GM13977 (cell line): ENCODE results near the gene DHX58.

Source experiments
- DNase-seq: peaks from one replicate; pipeline ENCODE4 v3.0.0; 2012; ENCODE audit warnings: low spot score
- in situ Hi-C: fragments of 300-500 bp; cut with MboI; formaldehyde crosslinking; loops from one replicate; pipeline ENCODE4 v1.12.0; 2022; ENCODE audit warnings: low sequenced_read_pairs, low pct_unique_long_range_greater_than_20kb, mixed read lengths, inconsistent platforms; ENCODE audit not compliant: unreplicated experiment
- TF ChIP-seq, protein P1 (sequence below): IDR thresholded peaks from 2 replicates; pipeline ENCODE4 v1.5.1; 2012; ENCODE audit warnings: mild to moderate bottlenecking, control low read depth; ENCODE audit not compliant: insufficient read depth; ENCODE audit errors: extremely low read depth, missing control alignments

Gene DHX58

DNA sequence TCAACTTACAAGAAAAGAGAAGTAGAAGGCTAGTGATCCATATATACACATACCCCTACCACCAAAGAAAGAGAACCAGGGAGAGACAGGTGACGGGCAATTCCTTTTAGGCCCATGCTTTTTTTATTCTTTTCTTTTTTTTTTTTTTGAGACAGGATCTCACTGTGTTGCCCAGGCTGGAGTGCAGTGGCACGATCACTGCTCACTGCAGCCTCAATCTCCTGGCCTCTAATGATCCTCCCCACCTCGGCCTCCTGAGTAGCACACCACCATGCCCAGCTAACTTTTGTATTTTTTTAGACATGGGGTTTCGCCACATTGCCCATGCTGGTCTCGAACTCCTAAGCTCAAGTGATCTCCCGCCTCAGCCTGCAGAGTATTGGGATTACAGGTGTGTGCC lies 14.9 kb upstream of the DHX58 start:
- in situ Hi-C loops = no loop called here
- DNase-seq = no peak
- TF ChIP-seq, protein P1, sequence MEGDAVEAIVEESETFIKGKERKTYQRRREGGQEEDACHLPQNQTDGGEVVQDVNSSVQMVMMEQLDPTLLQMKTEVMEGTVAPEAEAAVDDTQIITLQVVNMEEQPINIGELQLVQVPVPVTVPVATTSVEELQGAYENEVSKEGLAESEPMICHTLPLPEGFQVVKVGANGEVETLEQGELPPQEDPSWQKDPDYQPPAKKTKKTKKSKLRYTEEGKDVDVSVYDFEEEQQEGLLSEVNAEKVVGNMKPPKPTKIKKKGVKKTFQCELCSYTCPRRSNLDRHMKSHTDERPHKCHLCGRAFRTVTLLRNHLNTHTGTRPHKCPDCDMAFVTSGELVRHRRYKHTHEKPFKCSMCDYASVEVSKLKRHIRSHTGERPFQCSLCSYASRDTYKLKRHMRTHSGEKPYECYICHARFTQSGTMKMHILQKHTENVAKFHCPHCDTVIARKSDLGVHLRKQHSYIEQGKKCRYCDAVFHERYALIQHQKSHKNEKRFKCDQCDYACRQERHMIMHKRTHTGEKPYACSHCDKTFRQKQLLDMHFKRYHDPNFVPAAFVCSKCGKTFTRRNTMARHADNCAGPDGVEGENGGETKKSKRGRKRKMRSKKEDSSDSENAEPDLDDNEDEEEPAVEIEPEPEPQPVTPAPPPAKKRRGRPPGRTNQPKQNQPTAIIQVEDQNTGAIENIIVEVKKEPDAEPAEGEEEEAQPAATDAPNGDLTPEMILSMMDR = no peak

DNA sequence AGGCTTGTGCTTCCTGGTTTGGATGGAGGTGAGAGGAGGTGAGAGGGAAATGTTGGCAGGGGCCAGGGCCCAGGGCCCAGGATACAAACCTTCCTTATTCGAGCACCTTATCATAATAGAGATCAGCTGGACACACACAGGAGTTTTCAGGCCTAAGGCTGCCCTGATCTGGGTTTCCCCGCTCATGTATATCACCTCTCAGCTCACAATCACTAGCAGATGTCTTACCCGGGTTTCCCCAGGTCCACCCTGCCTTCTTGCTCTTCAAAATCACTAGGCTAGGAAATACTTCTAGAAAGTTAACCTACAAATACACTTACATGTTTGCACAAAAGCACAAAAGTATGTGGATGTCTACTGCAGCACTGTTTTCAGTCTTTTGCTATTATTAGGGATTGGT lies 14.3 kb upstream of the DHX58 start:
- TF ChIP-seq, protein P1 = no peak
- in situ Hi-C loops = no loop called here

DNA sequence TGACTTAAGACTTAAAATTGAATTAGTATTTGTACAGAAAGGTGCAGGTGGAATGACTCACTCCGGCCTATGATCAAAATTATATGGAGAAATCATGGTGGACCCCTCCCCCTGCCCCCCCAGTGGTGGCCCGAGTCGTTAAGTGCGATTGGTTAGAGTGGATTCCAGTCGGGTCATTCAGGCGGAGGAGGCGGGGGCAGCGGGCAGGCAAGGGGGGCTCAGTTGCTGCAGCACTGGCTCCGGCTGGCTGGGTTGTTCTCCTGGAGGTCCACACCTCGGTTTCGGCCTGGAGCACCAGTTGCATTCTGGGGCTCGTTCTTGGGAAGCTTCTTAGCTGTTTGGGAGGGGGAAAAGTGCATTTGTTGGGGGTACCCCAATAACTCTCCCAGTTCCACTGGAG lies 13.1 kb upstream of the DHX58 start:
- in situ Hi-C loops = no loop called here
- no peak for DNase-seq
- TF ChIP-seq, protein P1 = no peak

More for the DNA sequence above, 14.3 kb upstream of the DHX58 start:
- DNase-seq = no peak

DNA sequence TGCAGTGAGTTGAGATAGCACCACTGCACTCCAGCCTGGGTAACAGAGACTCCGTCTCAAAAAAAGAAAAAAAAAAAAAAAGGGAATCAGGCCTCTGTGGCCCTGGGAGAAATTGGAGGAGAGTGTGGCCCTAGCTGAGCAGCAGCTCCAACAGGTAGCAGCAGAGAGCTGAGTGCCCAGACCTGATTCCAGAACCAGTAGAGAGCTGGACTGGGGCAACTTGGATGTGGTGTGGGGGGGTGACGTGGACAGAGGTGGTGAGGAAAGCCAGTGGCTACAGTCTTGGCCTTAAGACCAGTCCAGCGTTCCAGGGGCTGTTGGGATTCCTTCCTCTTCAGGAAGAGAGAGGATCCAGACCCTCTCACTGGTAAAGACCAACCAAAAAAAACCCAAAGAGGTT lies 11.7 kb upstream of the DHX58 start:
- DNase-seq = no peak
- in situ Hi-C loops = loop anchor here (25.0 kb wide), 1 partner anchor 387 kb away; the partner anchor contains the start of gene HAP1
- TF ChIP-seq, protein P1 = peak; percentile 6

DNA sequence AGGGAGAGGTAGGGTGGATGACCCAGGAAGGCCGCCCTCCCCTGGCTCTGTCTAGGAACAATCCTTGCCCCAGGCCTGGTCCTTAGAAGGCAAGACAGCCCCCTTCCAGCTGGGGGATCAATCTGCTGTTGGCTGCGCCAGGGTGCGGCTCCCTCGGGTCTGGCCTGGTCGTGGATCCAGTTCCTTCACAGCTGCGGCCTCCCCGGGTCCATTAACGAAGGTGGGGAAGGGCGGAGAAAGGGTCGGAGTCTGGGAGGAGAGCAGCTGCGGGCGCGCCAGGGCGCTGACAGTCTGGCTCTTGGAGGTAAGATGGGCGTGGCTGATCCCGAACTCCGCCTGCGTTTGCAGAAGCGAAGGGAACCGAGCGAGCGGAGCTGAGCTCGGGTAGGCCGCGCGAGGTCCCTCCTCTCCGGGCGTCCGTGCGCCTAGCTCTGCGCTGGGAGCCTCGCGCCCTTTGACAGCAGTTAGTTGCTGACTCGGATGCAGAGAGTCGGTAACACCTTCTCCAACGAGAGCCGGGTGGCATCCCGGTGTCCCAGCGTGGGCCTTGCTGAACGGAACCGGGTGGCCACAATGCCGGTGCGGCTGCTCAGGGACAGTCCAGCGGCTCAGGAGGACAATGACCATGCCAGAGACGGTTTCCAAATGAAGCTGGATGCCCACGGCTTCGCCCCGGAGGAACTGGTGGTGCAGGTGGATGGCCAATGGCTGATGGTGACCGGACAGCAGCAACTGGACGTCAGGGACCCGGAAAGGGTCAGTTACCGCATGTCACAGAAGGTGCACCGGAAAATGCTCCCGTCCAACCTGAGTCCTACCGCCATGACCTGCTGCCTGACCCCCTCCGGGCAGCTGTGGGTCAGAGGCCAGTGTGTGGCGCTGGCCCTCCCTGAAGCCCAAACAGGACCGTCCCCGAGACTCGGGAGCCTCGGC lies 10.1 kb upstream of the DHX58 start, which contains the start of gene HSPB9:
Gene HSPB9 (plus strand): TSS at position 434 of the 933 bp plus-strand sequence. CDS start 47 bp downstream, at position 481.
- TF ChIP-seq, protein P1 = no peak
- in situ Hi-C loops = loop anchor here (25.0 kb wide), 1 partner anchor 385 kb away; the partner anchor contains the start of gene HAP1
- DNase-seq = no peak

DNA sequence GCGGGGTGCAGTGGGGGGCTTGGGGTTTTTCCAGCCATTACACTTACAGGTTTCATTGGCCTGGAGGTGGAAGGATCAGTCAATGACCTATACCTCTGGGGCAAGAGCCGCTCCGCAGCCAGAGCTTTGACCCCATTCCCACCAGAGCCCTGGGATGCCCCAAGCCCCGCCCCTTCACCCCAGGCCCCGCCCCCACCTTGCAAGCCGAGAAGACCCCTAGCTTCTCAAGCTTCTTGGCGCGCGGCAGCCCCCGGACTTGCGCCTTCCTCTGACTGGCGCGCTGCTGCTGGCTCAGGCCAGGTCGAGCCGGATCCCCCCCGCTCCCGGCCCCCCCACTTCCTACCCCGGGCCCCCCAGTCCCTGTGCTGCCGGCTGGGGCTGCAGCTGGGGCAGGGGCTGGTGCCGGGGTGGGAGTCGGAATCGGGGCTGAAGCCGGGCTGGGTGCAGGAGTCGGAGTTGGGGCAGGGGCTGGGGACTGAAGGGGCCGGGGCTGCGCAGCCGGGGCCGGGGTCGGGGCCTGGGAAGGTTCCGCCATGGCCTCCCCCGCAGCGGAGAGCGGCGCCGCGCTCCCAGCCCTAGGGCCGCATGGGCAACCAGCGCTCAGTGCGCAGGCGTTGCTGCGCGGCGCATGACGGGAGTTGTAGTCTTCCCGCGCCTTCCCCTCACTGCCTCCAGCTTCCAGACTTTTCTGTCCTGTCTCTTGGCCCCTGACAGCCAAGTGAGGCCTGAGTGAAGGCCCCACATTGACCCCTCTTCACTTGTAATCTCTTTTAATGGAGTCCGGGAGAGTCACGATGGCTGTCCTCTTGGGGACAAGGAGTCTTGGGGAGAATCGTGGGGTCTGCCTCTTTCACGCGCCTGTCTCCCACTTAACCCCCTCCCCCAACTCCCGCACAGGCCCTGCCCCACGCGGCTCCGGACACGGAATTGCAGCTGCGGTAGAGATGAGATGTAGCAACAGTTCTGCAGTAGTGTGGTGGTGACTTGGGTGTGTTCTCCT lies 8.6 kb upstream of the DHX58 start, which contains the start of gene KAT2A:
Gene KAT2A (minus strand): TSS at position 598 of the 1,000 bp plus-strand sequence. CDS start 63 bp downstream, at position 535.
- peak; percentile 97 for DNase-seq

More for the DNA sequence above, 8.6 kb upstream of the DHX58 start, which contains the start of gene KAT2A:
- TF ChIP-seq, protein P1 = no peak
- in situ Hi-C loops = loop anchor here (25.0 kb wide), 1 partner anchor 384 kb away; the partner anchor contains the start of gene HAP1
